AG09309 (cell line): ENCODE data around the gene TMEM217.
"Not testable (repeated sequence)": the region's sequence is repeated elsewhere in the genome, so short reads cannot be mapped to it uniquely, and the experiment has no call there.

Experiments used
- DNase-seq: peaks from one replicate; pipeline ENCODE4 v3.0.0-alpha.2; 2010; ENCODE audit warnings: low read depth
- H3K4me3 ChIP-seq: 2 replicates; pipeline ENCODE4 v1.5.1; 2011; ENCODE audit warnings: mild to moderate bottlenecking, low read depth, low read length, moderate library complexity; ENCODE audit not compliant: control insufficient read depth
- CTCF ChIP-seq: IDR thresholded peaks from 2 replicates; pipeline ENCODE4 v1.5.1; 2011; ENCODE audit warnings: mild to moderate bottlenecking, low read depth, low read length, inconsistent platforms; ENCODE audit not compliant: insufficient read depth, control insufficient read depth; ENCODE audit errors: missing control alignments

The TMEM217 gene

GRCh38 chr6:37303091-37303660 is 45.2 kb upstream of the TMEM217 start:
- no peak for TF ChIP-seq CTCF

GRCh38 chr6:37302086-37302686 is 44.2 kb upstream of the TMEM217 start:
- TF ChIP-seq CTCF: no peak
- no peak overlapping the region for H3K4me3 ChIP-seq
- no peak for DNase-seq

More at GRCh38 chr6:37303091-37303660, 45.2 kb upstream of the TMEM217 start:
- no peak overlapping the region for H3K4me3 ChIP-seq
- no peak for DNase-seq

- no peak overlapping the region for H3K4me3 ChIP-seq
- no peak for DNase-seq
- no peak for TF ChIP-seq CTCF
Measured at GRCh38 chr6:37299990-37300389, 42.0 kb upstream of the TMEM217 start.

GRCh38 chr6:37298958-37299357 is 41.0 kb upstream of the TMEM217 start:
- DNase-seq: no peak
- no peak overlapping the region for H3K4me3 ChIP-seq
- TF ChIP-seq CTCF: no peak

GRCh38 chr6:37297637-37298036 is 39.7 kb upstream of the TMEM217 start:
- DNase-seq, H3K4me3 ChIP-seq: not testable (repeated sequence)

- TF ChIP-seq CTCF: no peak
- no peak overlapping the region for H3K4me3 ChIP-seq
- no peak for DNase-seq
Measured at GRCh38 chr6:37293426-37293825, 35.5 kb upstream of the TMEM217 start.

- no peak overlapping the region for H3K4me3 ChIP-seq
- no peak for DNase-seq
- no peak for TF ChIP-seq CTCF
Measured at GRCh38 chr6:37289931-37290330, 32.0 kb upstream of the TMEM217 start.
